GM11168 (cell line): ENCODE data around the gene SPARC.
"Not testable (repeated sequence)": the region's sequence is repeated elsewhere in the genome, so short reads cannot be mapped to it uniquely, and the experiment has no call there.

Experiments
- in situ Hi-C: fragments of 300-500 bp; cut with MboI; formaldehyde crosslinking; loops from one replicate; pipeline ENCODE4 v1.12.0; 2022; ENCODE audit warnings: low sequenced_read_pairs; ENCODE audit not compliant: unreplicated experiment

SPARC gene

DNA sequence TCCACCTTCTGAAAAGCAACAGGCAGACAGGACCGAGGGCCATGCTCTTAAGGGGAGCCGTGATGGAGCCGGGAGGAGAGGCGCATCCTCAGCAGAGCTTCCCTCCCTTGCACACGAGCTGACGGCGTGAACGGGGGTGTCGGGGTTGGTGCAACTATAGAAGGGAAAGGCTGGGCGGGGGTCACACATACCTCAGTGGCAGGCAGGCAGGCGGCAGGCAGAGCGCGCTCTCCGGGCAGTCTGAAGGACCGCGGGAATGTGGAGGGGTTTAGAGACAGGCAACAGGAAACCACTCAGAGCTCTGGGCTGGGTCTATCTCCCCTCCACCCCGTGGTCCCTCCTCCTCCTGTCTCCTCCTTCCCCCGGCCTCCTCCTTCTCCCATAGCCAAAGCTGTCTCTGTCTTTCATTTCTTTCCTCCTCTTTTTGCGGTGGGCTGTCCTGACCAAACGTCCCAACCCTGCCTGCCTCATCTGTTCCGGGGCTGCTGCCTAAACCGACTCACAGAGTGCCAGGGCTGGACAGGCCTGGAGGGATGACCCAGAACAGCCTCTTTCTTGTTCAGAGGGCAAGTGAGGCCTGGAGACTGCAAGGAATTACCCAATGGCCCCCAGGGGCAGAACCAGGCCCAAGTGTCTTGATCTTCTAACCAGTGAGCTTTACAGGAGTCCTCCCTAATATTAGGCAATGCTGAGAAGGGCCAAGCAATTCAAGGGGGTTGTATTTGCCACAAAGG is at the start of gene SPARC:
SPARC (minus strand) TSS at position 242 of the 734 bp plus-strand sequence. CDS start 10,727 bp downstream, outside the sequence.
- in situ Hi-C loops: no loop called here

GRCh38 chr5:151735646-151736045 is 48.9 kb upstream of the SPARC start:
- in situ Hi-C loops: loop anchor here (5.0 kb wide), 1 partner anchor 73 kb away; no protein-coding TSS in a partner anchor

DNA sequence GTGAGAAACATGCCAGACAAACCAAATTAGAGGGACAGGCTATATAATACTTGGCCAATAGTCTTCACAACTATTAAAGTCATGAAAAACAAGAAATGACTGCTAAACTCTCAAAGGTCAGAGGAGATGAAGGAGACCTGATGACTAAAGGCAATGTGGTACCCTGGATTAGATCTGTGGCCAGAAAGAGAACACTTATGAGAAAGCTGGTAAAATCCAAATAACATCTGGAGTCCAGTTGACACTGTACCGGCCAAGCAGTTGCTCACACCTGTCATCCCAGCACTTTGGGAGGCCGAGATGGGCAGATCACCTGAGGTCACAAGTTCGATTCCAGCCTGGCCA is 47.3 kb upstream of the SPARC start:
- in situ Hi-C loops: no loop called here

DNA sequence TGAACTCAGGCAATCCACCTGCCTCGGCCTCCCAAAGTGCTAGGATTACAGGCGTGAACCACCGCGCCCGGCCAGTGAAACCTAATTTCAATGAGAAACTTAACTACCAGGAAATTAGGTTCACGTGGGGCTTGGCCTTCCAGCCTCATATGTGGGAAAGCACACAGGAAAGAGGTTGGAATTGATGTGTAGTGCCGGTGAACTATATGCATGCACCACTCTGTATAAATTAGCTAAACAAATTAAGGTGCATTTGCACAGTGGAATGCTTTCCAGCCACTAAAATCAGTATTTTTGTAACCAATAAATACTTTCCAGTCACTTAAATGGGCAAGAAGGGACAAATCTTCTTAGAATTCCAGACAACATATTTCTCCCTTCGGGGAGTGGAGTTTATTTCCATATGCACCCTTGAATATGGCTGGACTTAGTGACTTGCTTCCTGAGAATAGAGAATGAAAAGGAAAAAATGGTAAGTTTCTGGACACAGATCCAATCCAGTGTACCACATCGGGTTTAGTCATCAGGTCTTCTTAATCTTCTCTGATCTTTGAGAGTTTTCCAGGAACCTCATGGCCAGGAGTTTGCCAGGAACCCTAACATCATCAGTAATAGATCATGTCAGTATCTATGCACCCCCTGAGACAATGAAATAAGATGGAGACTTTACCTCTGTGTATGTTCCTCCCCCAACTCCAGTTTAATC is 46.8 kb upstream of the SPARC start:
- in situ Hi-C loops: no loop called here

- in situ Hi-C loops: no loop called here
These were observed 43.7 kb upstream of the SPARC start for GRCh38 chr5:151730381-151730780.

GRCh38 chr5:151729597-151729996 is 42.9 kb upstream of the SPARC start:
- in situ Hi-C loops: not testable (repeated sequence)

DNA sequence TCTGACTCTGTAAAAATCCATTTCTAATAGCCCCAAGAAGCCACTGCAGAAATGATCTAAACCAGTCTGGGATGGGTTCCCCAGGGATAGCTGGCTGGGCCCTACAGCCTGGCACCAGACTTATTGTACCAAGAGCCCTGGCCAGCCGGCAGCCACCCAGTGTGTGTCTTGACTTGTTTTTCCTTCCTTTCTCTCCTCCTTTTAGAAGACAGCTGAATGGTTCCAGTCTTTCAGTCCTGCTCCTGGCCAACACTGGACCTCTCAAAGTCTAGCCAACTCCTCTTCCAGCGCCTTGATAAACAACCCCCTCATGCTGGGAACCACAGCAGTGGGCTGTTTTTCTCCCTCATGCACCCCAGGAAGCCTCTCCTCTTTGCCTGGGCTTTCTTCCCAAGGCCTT is 37.6 kb upstream of the SPARC start:
- in situ Hi-C loops: no loop called here

DNA sequence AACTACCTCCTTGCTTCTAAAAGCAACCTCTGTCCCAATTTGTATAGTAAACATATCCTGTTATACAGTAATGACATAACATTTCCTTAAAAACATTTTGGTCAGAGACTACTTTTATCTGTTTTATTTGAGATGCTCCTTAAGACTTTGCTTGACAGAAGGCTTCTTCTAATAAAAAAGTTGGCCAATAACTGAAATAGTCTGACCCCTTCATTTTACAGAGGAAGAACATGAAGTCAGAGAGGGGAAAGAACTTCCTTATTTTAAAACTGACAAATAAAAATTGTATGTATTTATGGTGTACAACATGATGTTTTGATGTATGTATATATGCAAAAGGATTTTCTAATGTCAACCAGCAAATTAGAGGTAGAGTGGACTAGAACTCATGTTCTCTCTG is 35.8 kb upstream of the SPARC start:
- in situ Hi-C loops: no loop called here

DNA sequence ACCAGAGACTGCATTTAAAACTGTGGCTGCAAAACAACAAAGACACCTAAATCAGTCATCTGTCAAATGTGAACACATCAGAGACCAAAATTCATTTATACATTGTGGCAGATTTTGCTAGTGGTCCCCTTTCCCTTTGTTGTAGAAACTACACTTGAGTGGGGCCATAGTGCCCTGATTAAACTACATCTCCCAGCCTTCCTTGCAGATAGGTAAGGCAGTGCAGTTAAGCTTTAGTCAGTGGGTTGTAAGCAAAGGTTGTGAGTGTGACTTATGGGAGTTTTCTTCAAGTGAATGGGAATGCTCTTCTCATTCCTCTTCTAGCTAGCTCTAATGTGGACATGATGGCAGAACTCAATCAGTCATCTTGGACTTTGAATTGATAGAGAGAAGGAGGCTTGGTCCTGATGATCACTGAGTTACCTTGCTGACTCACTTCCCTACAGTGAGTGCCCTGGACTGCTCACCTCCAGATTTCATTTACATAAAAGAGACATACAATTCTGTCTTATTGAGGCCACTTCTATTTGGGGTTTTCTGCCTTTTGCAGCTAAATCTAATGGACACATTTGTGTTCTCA is 35.2 kb upstream of the SPARC start:
- in situ Hi-C loops: no loop called here

- in situ Hi-C loops: no loop called here
These were observed 34.5 kb upstream of the SPARC start for GRCh38 chr5:151721087-151721646.

- in situ Hi-C loops: no loop called here
These were observed 33.5 kb upstream of the SPARC start for GRCh38 chr5:151720215-151720614.

DNA sequence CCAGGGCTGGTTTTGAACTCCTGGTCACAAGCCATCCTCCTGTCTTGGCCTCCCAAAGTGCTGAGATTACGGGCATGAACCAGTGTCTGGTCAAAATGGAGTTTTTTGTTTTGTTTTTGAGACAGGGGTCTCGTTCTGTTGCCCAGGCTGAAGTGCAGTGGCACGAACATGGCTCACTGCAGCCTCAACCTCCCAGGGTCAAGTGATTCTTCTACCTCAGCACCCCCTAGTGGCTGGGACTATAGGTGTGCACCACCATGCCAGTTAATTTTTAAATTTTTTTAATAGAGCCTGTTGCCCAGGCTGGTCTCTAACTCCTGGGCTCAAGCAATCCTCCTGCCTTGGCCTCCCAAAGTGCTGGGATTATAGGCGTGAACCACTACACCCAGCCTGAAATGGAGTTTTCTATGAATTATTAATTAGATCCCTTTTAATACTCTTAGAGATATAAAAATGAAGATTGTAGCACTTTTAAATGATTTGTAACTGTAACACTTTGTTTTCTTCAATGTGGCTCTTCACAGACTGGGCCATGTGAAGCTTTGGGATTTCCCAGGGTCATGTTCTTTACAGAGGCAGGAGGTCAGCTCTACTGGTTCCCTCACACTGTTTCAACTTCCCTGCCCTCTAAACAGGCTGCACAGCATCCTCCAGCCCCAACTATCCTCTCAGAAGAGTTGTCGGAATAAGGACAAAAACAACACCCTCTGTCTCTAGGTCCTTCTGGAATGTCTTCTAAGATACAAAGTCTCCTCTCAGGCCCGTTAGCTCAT is 32.7 kb upstream of the SPARC start:
- in situ Hi-C loops: no loop called here

DNA sequence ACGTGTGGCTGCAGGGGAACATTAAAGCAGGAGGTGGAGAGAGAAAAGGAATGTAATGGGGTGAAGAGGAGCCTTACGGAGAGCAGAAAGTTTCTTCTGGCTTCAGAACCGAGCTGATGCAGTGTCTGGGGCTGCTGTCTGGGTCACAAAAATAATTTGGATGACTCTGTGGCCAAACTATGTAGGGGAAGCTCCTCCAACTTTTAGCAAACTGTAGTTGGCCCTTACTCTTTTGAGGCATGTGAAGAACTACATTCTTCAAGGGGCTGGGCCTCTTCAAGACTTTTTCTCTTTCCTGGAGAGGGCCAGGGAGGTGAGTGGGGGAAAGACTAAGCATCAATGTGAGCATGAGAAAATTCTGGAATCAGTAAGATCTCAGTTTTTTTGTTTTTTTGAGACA is 31.9 kb upstream of the SPARC start:
- in situ Hi-C loops: no loop called here

- in situ Hi-C loops: no loop called here
These were observed 31.4 kb upstream of the SPARC start for GRCh38 chr5:151718153-151718552.

- in situ Hi-C loops: no loop called here
These were observed 30.7 kb upstream of the SPARC start for GRCh38 chr5:151717416-151717815.

GRCh38 chr5:151709109-151709735 is 22.5 kb upstream of the SPARC start:
- in situ Hi-C loops: no loop called here

GRCh38 chr5:151708126-151708525 is 21.4 kb upstream of the SPARC start:
- in situ Hi-C loops: no loop called here

- in situ Hi-C loops: no loop called here
These were observed 20.9 kb upstream of the SPARC start for GRCh38 chr5:151707567-151707966.

DNA sequence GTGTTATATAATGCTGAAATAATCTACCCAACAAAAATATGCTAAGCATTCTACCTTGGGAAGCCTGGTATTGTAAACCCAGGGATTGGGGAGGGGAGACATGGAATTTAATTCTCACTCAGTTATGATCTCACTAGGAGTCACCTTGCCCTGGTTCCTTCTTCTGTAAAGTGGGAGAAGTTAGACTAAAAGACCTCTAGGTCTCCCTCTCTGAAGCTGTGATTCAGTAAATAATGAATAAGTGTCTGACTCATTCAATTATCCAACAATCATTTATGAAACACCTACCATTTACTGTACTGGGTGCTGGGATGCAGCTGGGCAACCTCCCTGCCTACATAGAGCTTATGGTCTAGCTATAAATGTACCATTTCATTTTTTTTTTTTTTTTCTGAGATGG is 20.2 kb upstream of the SPARC start:
- in situ Hi-C loops: no loop called here

DNA sequence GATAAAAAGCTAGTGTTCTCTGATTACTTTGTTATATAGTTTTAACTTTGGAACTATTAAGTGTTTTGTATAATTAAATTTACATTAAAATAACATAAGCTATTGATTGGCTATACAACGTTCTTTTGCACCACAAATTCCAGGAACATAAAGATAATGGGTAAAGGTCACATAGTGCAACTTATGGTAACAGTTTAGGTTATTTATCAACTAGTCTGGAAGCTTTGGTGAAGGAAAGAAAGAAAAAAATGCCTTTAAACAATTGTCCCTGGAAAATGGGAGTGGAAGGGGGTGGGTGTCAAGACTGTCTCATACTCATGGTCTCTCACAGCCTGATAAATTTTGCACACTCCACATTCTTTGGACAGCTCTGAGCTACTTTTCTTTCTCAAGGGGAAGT is 17.1 kb upstream of the SPARC start:
- in situ Hi-C loops: no loop called here
